ENCODE measurements around the gene PPP1R3E. TPM values are rescaled to one million over a fixed set of nuclear protein-coding genes. Genes with fewer than 3 reads are reported as not detected.

Gene PPP1R3E
- total RNA-seq, 2 donors from 2014 or later = 7.6 to 12.6 TPM

GRCh38 chr14:23308721-23309445 lies 6.2 kb upstream of the PPP1R3E start:
- Histone ChIP-seq H3K27ac (no peak overlapping the region), H3K27me3 (no peaks in the 10 kb centered on the region), H3K9me3 (no peaks in the 10 kb centered on the region), H3K4me1 (peaks cover 17% of the 10 kb centered on the region), H3K9ac (ENCODE audit: low read depth in 2 of 2, low read length in 2 of 2) (peak overlapping the region in 1 of 2 donors; percentile 99), H3K4me3 (no peak overlapping the region), H3K36me3 (no peaks in the 10 kb centered on the region)
- intact Hi-C loops (cut with DNase I) = no loop called here
- TF ChIP-seq CTCF (IDR thresholded peaks at IDR 0.05) = no peak
- no peak for DNase-seq

- Histone ChIP-seq H3K36me3 (no peaks in the 10 kb centered on the region), H3K4me1 (peaks cover 17% of the 10 kb centered on the region), H3K9ac (ENCODE audit: low read depth in 2 of 2, low read length in 2 of 2) (peak overlapping the region; percentile 89 to 99), H3K4me3 (peak overlapping the region; percentile 70), H3K9me3 (no peaks in the 10 kb centered on the region), H3K27ac (peak overlapping the region; percentile 91), H3K27me3 (no peaks in the 10 kb centered on the region)
- intact Hi-C loops (cut with DNase I) = no loop called here
- TF ChIP-seq CTCF (IDR thresholded peaks at IDR 0.05) = no peak
- no peak for DNase-seq
Measured at GRCh38 chr14:23307687-23308644, 5.3 kb upstream of the PPP1R3E start.

GRCh38 chr14:23307146-23307530 lies 4.5 kb upstream of the PPP1R3E start:
- no peak for TF ChIP-seq CTCF (IDR thresholded peaks at IDR 0.05)
- peaks cover 17% of the 10 kb centered on the region for H3K4me1 ChIP-seq

GRCh38 chr14:23306412-23307145 lies 3.9 kb upstream of the PPP1R3E start, which contains the start of gene BCL2L2:
Gene BCL2L2 (plus strand): TSS chr14:23306833. CDS start chr14:23307768, 935 bp downstream.
- Histone ChIP-seq H3K4me1 (peaks cover 17% of the 10 kb centered on the region), H3K27me3 (no peaks in the 10 kb centered on the region), H3K9me3 (no peaks in the 10 kb centered on the region), H3K36me3 (no peaks in the 10 kb centered on the region), H3K9ac (ENCODE audit: low read depth in 2 of 2, low read length in 2 of 2) (peak within 1 kb of the TSS; percentile 89 to 99), H3K27ac (peak within 1 kb of the TSS; percentile 91), H3K4me3 (peak within 1 kb of the TSS; percentile 70)
- TF ChIP-seq CTCF (IDR thresholded peaks at IDR 0.05) = no peak
- intact Hi-C loops (cut with DNase I) = no loop called here
- DNase-seq = peak; percentile 96

More at GRCh38 chr14:23307146-23307530, 4.5 kb upstream of the PPP1R3E start:
- intact Hi-C loops (cut with DNase I) = no loop called here
- peak overlapping the region; percentile 91 for H3K27ac ChIP-seq
- H3K4me3 ChIP-seq = peak overlapping the region; percentile 70
- no peak for DNase-seq
- no peaks in the 10 kb centered on the region for H3K36me3 ChIP-seq
- H3K27me3 ChIP-seq = no peaks in the 10 kb centered on the region
- H3K9me3 ChIP-seq = no peaks in the 10 kb centered on the region
- peak overlapping the region; percentile 89 to 99 for H3K9ac ChIP-seq (ENCODE audit: low read depth in 2 of 2, low read length in 2 of 2)

- H3K9me3 ChIP-seq = no peaks in the 10 kb centered on the region
- peak overlapping the region; percentile 74 to 95 for H3K9ac ChIP-seq (ENCODE audit: low read depth in 2 of 2, low read length in 2 of 2)
- no peak for TF ChIP-seq CTCF (IDR thresholded peaks at IDR 0.05)
- no peaks in the 10 kb centered on the region for H3K36me3 ChIP-seq
- H3K27me3 ChIP-seq = no peaks in the 10 kb centered on the region
- intact Hi-C loops (cut with DNase I) = no loop called here
- DNase-seq = no peak
- no peaks in the 10 kb centered on the region for H3K4me1 ChIP-seq
- H3K4me3 ChIP-seq = peak overlapping the region; percentile 70
- peak overlapping the region; percentile 97 for H3K27ac ChIP-seq
Measured at GRCh38 chr14:23301969-23302289, 730 bp downstream of the PPP1R3E start.
